Measurements from ENCODE around the gene LYPD1.
"Not testable (repeated sequence)": the region's sequence is repeated elsewhere in the genome, so short reads cannot be mapped to it uniquely, and the experiment has no call there.

The LYPD1 gene

DNA sequence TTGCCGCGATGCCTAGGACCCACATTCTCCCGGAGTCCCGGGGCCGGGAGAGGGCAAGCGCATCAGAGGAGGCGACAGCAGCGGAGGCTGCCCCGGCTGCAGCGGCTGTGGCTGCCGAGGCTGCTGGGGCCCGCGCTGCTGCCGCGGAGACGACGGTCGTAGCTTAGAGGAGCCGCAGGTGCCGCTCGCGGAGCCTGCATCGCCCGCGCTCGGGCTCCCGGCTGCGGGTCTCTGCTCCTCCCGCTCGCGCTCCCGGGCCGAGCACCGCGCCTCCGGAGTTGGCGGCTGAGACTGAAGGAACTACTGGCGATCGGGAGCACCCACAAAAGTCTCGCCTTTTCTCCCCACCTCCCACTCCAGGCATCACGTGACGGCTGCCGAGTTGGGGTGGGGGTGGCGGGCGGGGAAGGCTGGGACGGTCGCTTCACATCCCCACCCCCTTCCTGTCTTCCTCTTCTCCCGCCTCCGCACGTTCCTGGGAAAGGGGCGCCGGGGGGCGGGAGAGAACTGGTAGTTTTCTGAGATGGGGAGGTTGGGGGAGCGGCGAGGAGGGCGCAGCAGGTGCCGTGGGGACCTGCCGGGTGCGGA is at the start of gene LYPD1:
LYPD1 (minus strand) TSS at position 298 of the 588 bp plus-strand sequence; CDS start at position 25, 273 bp downstream.
- peak; percentile 60 for DNase-seq

DNA sequence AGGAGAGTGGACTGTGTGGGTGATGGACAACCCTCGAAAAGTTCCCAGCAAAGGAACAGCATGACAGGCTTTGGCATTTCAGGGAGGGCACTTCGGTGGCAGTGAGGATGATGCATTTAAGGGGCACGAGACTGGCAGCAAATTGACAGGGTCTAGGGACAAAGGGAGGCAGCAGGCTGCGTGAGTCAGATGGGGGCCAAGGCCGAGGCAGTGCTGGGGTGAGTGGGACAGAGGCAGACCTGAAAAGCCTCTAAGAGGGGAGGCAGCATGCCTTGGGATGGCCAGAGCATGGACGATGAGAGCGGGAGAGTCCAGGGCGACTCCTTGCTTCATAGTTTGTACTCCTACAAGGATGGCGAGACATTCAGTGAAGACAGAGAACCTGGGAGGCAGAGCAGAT is 49.5 kb upstream of the LYPD1 start:
- no peak for DNase-seq

DNA sequence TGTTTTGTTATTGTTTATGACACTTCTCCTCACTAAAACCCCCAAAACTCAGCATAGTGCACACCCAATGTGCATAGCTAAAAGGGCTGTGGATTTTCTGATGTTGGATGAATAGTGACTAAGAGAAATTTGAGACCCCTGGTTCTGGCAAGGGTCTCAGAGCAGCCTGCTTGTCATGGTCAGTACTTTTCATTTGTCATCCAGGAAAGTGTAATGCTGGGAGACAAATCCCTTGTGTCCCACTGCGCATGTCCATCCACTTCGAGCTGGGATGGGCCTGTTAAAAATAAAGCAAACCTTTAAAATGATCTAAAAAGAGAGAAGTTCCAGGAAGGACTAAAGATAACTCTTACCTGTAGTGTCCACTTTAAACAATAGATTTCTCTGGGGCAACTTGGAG is 46.9 kb upstream of the LYPD1 start:
- no peak for DNase-seq

DNA sequence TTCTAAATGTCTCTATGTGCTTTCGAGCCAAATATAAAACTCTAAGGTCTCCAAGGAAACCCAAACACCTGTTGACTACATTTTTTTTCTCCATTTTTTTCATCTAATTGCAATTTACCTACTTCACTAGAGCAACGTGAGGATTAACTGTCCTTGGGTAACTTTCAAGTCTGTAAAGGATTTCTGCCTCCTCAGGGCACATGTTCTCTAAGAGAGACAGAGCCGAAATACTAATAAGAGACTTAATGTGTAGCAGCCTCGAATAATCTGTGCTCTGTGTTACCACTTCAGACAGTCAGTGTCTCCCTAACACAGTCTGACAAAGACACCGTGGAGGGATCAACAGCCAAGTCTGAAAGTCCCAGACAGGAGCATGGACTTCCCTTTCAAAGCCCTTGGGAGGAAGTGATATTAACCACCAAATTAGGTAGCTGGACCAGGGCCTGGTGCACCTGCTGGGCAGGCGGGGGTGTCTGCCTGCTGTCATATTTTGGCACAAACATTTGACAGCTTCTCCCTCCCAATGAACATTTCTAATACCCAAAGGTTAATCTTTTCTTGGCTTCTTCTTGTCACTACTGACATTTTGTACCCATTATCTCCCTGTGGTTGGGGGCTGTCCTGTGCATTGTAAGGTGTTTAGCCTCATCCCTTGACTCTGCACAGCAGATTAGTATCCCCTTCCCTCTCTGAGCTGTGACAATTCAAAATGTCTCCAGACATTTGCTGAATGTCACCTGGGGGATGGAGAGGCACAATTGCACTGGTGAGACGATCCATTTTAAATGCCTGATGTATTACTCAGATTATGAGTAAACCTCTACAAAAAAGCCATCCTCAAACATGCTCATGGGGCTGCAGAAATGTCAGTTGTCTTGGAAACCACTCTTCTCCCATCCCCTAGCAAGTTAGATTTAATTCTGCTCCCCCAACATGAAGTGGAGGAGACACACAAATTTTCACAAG is 45.7 kb upstream of the LYPD1 start:
- no peak for DNase-seq

- no peak for DNase-seq
Observed at GRCh38 chr2:132703396-132703795, 33.4 kb upstream of the LYPD1 start.

GRCh38 chr2:132701810-132702209 is 31.8 kb upstream of the LYPD1 start:
- no peak for DNase-seq

- DNase-seq = not testable (repeated sequence)
Observed at GRCh38 chr2:132699802-132700201, 29.8 kb upstream of the LYPD1 start.

GRCh38 chr2:132698347-132698746 is 28.3 kb upstream of the LYPD1 start:
- DNase-seq = not testable (repeated sequence)

- DNase-seq = peak; percentile 29
Observed at GRCh38 chr2:132697556-132698205, 27.7 kb upstream of the LYPD1 start.

- no peak for DNase-seq
Observed at GRCh38 chr2:132692816-132693215, 22.8 kb upstream of the LYPD1 start.

DNA sequence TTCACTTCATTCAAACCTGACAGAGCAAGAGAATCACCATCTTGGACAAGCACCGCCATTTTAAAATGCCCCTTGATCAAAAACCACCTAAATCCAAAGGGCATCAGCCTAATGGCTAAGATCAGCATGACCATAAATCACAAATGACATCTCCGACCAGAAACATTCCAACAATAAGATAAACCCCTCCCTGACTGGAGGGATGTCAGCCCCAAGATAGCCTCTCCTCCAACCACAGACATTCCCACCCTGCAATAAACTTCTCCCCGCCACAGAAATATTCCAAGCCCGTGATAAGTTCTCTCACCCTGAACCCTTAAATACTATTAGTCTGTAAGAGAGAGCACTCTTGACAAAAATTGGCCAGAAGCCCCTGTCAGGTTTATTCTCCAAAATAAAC is 21.6 kb upstream of the LYPD1 start:
- DNase-seq = no peak

DNA sequence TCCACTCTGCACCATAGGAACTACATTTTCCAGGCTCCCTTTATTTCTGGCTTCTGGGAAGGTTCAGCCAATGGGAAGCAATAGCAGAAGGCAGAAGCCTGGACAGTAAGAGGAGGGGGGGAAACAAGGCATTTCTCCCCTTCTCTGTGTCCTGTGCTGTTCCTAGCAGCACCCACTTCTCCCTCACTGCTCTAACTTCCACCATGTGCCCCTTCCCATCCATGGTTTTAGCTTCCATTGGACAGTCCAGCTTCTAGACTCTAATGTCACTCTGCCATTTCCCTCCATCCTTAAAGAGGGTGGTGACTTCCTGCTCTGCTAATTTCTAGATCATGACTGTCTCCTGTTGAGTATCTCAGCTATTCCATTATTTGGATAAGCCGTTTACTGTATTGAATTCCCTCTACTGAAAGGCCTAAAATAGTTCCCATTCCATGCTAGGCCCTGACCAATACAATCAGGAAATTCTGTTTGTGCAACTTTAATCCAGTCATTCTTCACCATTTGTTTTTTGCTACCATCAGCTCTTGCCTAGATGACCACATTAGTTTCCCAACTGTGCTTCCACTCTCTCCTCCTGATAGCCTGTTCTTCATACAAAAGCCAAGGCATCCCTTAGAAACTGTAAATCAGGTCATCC is 20.8 kb upstream of the LYPD1 start:
- no peak for DNase-seq

- no peak for DNase-seq
Observed at GRCh38 chr2:132681766-132682165, 11.8 kb upstream of the LYPD1 start.

DNA sequence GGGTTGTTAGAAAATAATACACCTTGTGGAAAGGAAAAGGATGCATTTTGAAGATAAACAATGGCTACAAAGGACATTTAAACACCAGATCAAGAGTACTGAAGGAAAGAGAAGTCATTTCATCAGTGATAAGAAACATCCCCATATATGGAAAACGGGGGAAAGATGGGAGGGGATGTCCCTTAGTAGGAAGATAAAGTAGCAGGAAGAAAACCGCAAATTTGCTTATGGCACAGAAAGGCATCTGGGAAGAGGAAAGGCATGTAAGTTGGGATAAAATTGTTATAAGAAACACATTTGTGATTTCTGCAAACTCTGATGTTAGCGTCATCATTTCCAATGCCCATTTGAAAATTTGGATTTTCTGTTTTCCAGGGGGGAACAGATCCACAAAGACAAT is 10.5 kb upstream of the LYPD1 start:
- DNase-seq = no peak

DNA sequence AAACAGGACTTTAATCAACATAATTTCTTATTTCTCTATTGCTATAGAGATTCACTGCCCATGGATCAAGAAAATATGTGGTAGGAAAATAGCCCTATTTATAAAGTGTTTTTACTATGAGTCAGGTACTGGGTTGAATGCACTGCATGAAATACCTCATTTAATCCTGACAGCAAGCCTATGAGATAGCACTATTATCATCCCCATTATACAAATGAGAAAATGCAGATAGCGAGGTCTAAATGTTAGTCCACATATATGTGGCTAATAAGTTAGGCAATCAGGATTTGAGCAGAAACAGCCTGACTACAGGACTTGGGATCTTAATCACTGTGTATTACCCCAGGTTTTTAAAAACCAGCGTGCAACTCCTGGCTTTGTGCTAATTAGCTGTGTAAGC is 8.5 kb upstream of the LYPD1 start:
- no peak for DNase-seq

GRCh38 chr2:132677661-132678060 is 7.7 kb upstream of the LYPD1 start:
- DNase-seq = no peak

GRCh38 chr2:132676999-132677398 is 7.0 kb upstream of the LYPD1 start:
- DNase-seq = no peak

DNA sequence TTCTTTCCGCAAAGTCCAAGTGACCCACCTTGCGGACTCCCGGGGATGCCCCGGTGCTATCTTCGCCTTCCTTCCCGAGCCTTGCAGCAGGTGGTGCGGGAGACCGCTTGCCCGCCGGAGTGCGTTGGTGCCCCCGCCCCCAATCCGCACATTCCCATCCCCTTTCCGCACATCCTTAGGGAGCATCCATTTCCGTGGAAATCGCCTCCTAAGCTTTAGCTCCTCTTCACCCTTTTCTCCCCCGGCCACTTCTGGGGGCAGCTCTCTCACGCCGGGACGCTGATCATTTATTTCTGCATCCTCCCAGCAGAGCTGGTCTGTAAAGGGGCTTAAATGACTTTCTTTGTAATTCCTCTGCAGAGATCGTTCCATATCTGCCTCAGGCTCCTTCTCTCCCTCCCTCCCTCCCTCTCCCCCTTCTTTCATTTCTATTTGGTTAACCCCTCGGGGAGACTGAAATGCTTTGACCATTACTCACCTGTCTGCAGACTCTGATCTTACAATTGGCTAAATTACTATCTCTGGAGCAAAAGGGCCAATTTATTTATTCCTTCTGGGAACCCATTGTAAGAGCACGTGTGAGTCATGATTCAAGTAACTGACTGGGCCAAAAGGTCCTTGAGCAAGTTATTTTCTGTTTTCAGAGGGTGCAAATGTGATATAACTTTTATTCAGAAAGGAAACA is 1.3 kb upstream of the LYPD1 start:
- peak; percentile 32 for DNase-seq

DNA sequence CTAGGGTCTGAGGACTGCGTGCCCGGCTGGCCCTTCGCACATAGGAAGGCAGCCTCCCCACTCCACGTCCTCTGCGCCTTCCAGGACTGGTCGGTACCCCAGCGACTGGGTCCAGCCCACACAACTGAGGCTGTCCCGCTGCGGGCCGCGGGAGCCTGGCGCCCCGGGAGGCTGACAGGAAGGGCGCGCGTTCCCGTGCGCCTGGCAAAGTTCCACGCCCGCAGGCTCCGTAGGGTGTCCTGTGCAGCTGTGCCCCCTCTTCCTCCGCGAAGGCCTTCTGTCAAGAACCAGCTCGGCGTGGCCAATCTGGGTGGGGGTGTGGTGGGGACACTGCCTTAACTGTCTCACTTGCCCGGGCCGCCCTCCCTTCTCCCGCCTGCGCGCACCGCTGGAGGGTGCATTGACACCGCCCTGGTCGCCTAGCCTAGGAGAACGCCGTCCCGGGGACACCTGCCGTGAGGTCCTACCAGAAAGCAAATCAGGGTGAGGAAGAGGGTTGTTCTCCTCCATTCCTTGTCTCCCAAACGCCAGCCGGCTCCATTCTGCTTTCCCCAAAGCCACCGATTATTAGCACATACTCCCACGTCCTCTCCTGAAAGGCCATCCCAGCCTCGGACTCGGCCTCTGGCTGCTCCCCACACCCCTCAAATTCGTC is 618 bp upstream of the LYPD1 start:
- DNase-seq = peak; percentile 47

- peak; percentile 31 for DNase-seq
Observed at GRCh38 chr2:132668987-132669907, 758 bp downstream of the LYPD1 start.

All from right hindlimb (tissue), 1 donor.